ENCODE measurements around the gene CEACAM21.
A peak's percentile ranks its signal among the peaks of the same experiment; 100 is the strongest.
"Not testable (repeated sequence)": the region's sequence is repeated elsewhere in the genome, so short reads cannot be mapped to it uniquely, and the experiment has no call there.

The CEACAM21 gene

GRCh38 chr19:41551212-41551610 lies 24.8 kb upstream of the CEACAM21 start:
- DNase-seq = no peak

- DNase-seq = no peak
Observed at GRCh38 chr19:41551711-41552110, 24.3 kb upstream of the CEACAM21 start.

GRCh38 chr19:41552558-41552957 lies 23.4 kb upstream of the CEACAM21 start:
- no peak for DNase-seq

GRCh38 chr19:41553804-41554203 lies 22.2 kb upstream of the CEACAM21 start:
- no peak for DNase-seq

GRCh38 chr19:41554907-41555306 lies 21.1 kb upstream of the CEACAM21 start:
- no peak for DNase-seq

- DNase-seq = no peak
Observed at GRCh38 chr19:41555748-41556147, 20.2 kb upstream of the CEACAM21 start.

GRCh38 chr19:41563854-41564514 lies 12.0 kb upstream of the CEACAM21 start:
- DNase-seq = no peak

GRCh38 chr19:41564515-41565378 lies 11.2 kb upstream of the CEACAM21 start:
- DNase-seq = no peak

- no peak for DNase-seq
Observed at GRCh38 chr19:41565379-41565720, 10.6 kb upstream of the CEACAM21 start.

- DNase-seq = peak; percentile 27
Observed at GRCh38 chr19:41566001-41566400, 10.0 kb upstream of the CEACAM21 start.

GRCh38 chr19:41569481-41570150 lies 6.3 kb upstream of the CEACAM21 start:
- DNase-seq = no peak

- DNase-seq = no peak
Observed at GRCh38 chr19:41570179-41570578, 5.8 kb upstream of the CEACAM21 start.

- DNase-seq = peak; percentile 49
Observed at GRCh38 chr19:41570639-41571112, 5.3 kb upstream of the CEACAM21 start.

- no peak for DNase-seq
Observed at GRCh38 chr19:41577144-41577830, 1.3 kb downstream of the CEACAM21 start.

GRCh38 chr19:41577833-41578232 lies 1.9 kb downstream of the CEACAM21 start:
- DNase-seq = no peak

GRCh38 chr19:41578886-41579285 lies 2.9 kb downstream of the CEACAM21 start:
- no peak for DNase-seq

GRCh38 chr19:41581068-41581467 lies 5.1 kb downstream of the CEACAM21 start:
- not testable (repeated sequence) for DNase-seq

- not testable (repeated sequence) for DNase-seq
Observed at GRCh38 chr19:41582577-41583182, 6.7 kb downstream of the CEACAM21 start.

GRCh38 chr19:41584260-41584810 lies 8.4 kb downstream of the CEACAM21 start:
- no peak for DNase-seq

- DNase-seq = no peak
Observed at GRCh38 chr19:41584931-41585330, 9.0 kb downstream of the CEACAM21 start.

GRCh38 chr19:41586064-41586463 lies 10.1 kb downstream of the CEACAM21 start:
- no peak for DNase-seq

- DNase-seq = no peak
Observed at GRCh38 chr19:41587101-41587837, 11.3 kb downstream of the CEACAM21 start.

All from NCI-H526 treated with DMSO at 0.1 percent for 48 hours (cell line).